Kidney (tissue), 14 donors: ENCODE results near the gene TMEM181. TPM values are rescaled to one million over a fixed set of nuclear protein-coding genes. Genes with fewer than 3 reads are reported as not detected.
A peak's percentile ranks its signal among the peaks of the same experiment; 100 is the strongest.

ENCODE experiments used
- DNase-seq, 5 donors: peaks; one replicate each; pipeline ENCODE4 v3.0.0-alpha.2; 2013 to 2020
- FAIRE-seq: peaks from 2 replicates; lab custom pipeline; 2012; peaks lifted over from hg19 to GRCh38; lab: Jason Lieb, UNC
- H3K27ac ChIP-seq, 2 donors: one replicate each; pipeline ENCODE4 v1.7.0; 2013; ENCODE audit warnings: low read depth in 2 of 2, low read length in 2 of 2, inconsistent platforms in 1 of 2
- H3K27me3 ChIP-seq: one replicate; pipeline ENCODE4 v1.7.1; 2013; ENCODE audit warnings: low read length, inconsistent platforms; ENCODE audit not compliant: control insufficient read depth, insufficient read depth
- H3K36me3 ChIP-seq, 3 donors: one replicate each; pipeline versions ENCODE4 v1.7.0 to v1.7.1; 2013; ENCODE audit warnings: low read length in 3 of 3, control low read depth in 1 of 3, inconsistent platforms in 1 of 3; ENCODE audit not compliant: insufficient read depth in 3 of 3, control insufficient read depth in 2 of 3
- H3K4me1 ChIP-seq, 3 donors: one replicate each; pipeline versions ENCODE4 v1.7.0 to v1.7.1; 2013; ENCODE audit warnings: low read length in 3 of 3, inconsistent platforms in 1 of 3, low read depth in 1 of 3; ENCODE audit not compliant: control insufficient read depth in 2 of 3, insufficient read depth in 2 of 3
- H3K4me3 ChIP-seq, 3 donors: one replicate each; pipeline versions ENCODE4 v1.7.0 to v1.8.1; 2013; ENCODE audit warnings: low read length in 3 of 3, control low read depth in 1 of 3, inconsistent platforms in 1 of 3
- H3K9ac ChIP-seq, 3 donors: one replicate each; pipeline versions ENCODE4 v1.7.0 to v1.7.1; 2013; ENCODE audit warnings: low read length in 3 of 3, control low read depth in 1 of 3, inconsistent platforms in 1 of 3
- H3K9me3 ChIP-seq, 3 donors: one replicate each; pipeline versions ENCODE4 v1.7.0 to v1.7.1; 2013; ENCODE audit warnings: low read length in 3 of 3, control low read depth in 1 of 3, inconsistent platforms in 1 of 3; ENCODE audit not compliant: control insufficient read depth in 2 of 3, insufficient read depth in 1 of 3
- intact Hi-C: fragments of 100-400 bp; cut with DNase I; formaldehyde crosslinking; loops from one replicate; pipeline ENCODE4 v1.11.1; 2022
- polyA plus RNA-seq: library from polyadenylated mRNA; stranded (reverse); fragments of 350-450 nt; fragmentation: Illumina TruSeq; extraction: RNeasy Lipid Tissue Mini Kit (QIAGEN cat#74804); gene quantifications from one replicate; pipeline ENCODE4 v1.2.3, GENCODE V29; 2014; ENCODE audit warnings: low read depth, low replicate concordance; ENCODE audit not compliant: insufficient read depth
- total RNA-seq: library from RNA; stranded (reverse); fragmentation: NEBNext Ultra II Directional; extraction: Animal tissue kit (Norgen Biotek cat#: 25700); gene quantifications from one replicate; pipeline ENCODE4 v1.2.1, GENCODE V29; 2021
- TF ChIP-seq, protein P1 (sequence below): IDR thresholded peaks from 3 replicates; pipeline ENCODE4 v1.5.1; 2012; ENCODE audit warnings: mild to moderate bottlenecking, moderate library complexity, borderline replicate concordance; ENCODE audit not compliant: insufficient read depth; ENCODE audit errors: extremely low read depth
- donor health status: control.
- donor health status: control.
- donor health status: control.
- donor health status: control.
- donor health status: control.
- donor health status: DM: yes; HTN: yes; CAD: no.
- donor health status: Normal renal cell carcinoma (clear cell type).

Gene TMEM181
- total and polyA plus RNA-seq, 2 donors from 2014 or later: 6.9 to 19.9 TPM

DNA sequence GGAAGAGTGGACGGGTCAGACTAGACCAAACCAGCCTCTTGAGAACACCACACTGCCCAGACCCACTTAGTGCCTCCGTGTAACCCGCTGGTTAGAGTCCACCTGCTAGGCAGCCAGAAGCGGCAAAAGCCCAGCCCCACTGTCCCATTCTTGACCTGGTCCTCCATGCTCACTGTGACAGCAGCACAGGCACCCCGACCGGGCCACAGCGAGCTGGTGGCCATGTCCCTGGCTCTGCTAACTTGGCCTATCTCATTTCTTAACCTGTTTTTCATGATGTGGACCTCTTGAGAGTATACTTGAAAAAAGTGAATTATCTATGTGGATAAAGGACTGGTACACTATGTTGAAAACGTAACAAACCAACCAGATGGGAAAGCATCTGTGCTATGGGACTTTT, 44.9 kb upstream of the TMEM181 start:
- TF ChIP-seq, protein P1, sequence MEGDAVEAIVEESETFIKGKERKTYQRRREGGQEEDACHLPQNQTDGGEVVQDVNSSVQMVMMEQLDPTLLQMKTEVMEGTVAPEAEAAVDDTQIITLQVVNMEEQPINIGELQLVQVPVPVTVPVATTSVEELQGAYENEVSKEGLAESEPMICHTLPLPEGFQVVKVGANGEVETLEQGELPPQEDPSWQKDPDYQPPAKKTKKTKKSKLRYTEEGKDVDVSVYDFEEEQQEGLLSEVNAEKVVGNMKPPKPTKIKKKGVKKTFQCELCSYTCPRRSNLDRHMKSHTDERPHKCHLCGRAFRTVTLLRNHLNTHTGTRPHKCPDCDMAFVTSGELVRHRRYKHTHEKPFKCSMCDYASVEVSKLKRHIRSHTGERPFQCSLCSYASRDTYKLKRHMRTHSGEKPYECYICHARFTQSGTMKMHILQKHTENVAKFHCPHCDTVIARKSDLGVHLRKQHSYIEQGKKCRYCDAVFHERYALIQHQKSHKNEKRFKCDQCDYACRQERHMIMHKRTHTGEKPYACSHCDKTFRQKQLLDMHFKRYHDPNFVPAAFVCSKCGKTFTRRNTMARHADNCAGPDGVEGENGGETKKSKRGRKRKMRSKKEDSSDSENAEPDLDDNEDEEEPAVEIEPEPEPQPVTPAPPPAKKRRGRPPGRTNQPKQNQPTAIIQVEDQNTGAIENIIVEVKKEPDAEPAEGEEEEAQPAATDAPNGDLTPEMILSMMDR: no peak
- Histone ChIP-seq H3K36me3 (peaks cover 0 to 2% (median 0%) of the 10 kb centered on the region in 3 donors), H3K27ac (no peak overlapping the region), H3K4me3 (no peak overlapping the region), H3K27me3 (peaks cover 3% of the 10 kb centered on the region), H3K9ac (no peak overlapping the region), H3K9me3 (no peaks in the 10 kb centered on the region), H3K4me1 (peaks cover 0 to 9% (median 5%) of the 10 kb centered on the region in 3 donors)
- DNase-seq: no peak
- intact Hi-C loops: no loop called here
- no peak for FAIRE-seq

DNA sequence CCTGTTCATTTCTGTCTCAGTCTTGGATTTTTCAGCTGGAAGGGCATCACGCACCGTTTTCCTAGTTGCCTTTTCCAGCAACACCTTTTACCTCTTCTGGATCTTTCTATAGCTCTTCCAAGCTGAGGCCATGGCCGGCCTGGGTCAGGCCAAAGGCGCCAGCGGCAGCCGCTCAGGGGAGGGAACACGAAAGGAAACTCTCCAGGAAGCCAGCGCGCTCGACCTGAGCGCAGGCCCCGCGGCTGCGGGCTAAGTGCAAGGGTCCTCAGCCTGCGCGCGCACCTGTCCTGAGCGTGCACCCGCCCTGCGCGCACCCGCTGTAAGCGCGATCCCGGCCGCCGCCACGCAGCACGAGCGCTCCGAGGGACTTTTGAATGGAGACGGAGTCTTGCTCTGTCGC, 43.8 kb upstream of the TMEM181 start:
- intact Hi-C loops: no loop called here
- peaks cover 0 to 9% (median 5%) of the 10 kb centered on the region in 3 donors for H3K4me1 ChIP-seq
- DNase-seq (peak in 4 of 5 donors; percentile 54 to 74 (median 57)), FAIRE-seq (no peak)
- H3K9me3 ChIP-seq: no peaks in the 10 kb centered on the region
- H3K9ac ChIP-seq: no peak overlapping the region
- H3K27me3 ChIP-seq: peaks cover 3% of the 10 kb centered on the region
- no peaks in the 10 kb centered on the region for H3K36me3 ChIP-seq
- TF ChIP-seq, protein P1: no peak
- H3K4me3 ChIP-seq: peak overlapping the region in 1 of 3 donors; percentile 4
- no peak overlapping the region for H3K27ac ChIP-seq

DNA sequence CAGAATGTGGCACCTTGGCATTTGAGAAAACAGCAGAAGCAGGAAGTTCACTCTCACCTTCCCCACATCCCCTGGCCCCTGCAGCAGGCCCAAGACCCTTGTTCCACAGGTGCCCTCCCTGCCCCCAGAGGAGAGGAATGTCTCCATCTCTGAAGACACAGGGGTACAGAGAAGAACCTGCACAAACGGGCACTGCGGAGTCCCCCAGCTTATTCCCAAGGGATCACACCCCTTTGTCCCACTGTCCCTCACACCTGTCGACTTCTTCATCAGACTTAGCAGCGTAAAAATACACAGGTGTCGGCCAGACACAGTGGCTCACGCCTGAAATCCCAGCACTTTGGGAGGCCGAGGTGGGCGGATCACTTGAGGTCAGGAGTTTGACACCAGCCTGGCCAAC, 42.9 kb upstream of the TMEM181 start:
- peaks cover 3% of the 10 kb centered on the region for H3K27me3 ChIP-seq
- FAIRE-seq: no peak
- H3K9me3 ChIP-seq: no peaks in the 10 kb centered on the region
- no peak for DNase-seq
- H3K9ac ChIP-seq: no peak overlapping the region
- intact Hi-C loops: no loop called here
- H3K4me3 ChIP-seq: no peak overlapping the region
- TF ChIP-seq, protein P1: no peak
- no peak overlapping the region for H3K27ac ChIP-seq
- peaks cover 0 to 9% (median 5%) of the 10 kb centered on the region in 3 donors for H3K4me1 ChIP-seq
- H3K36me3 ChIP-seq: no peaks in the 10 kb centered on the region

DNA sequence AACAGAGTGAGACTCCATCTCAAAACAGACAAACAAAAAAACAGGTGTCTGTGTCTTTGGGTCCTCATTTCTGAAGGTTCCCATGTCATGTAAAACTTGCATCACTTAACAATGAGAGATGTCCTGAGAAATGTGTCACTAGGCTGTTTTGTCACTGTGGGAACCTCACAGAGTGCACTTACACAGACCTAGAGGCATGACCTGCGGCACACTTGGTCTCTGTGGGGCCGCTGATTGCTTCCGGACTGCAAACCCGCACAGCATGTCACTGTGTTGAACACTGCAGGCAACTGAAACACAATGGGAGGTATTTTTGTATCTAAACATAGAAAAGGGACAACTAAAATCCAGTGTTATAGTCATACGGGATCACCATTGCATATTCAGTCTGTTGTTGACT, 42.3 kb upstream of the TMEM181 start:
- Histone ChIP-seq H3K36me3 (no peaks in the 10 kb centered on the region), H3K9me3 (no peaks in the 10 kb centered on the region), H3K4me3 (no peak overlapping the region), H3K27ac (no peak overlapping the region), H3K4me1 (peaks cover 0 to 9% (median 5%) of the 10 kb centered on the region in 3 donors), H3K27me3 (peaks cover 3% of the 10 kb centered on the region), H3K9ac (no peak overlapping the region)
- FAIRE-seq: no peak
- intact Hi-C loops: no loop called here
- no peak for DNase-seq
- TF ChIP-seq, protein P1: no peak
